MCF 10A (cell line): ENCODE data around the gene SLC22A24. TPM values are rescaled to one million over a fixed set of nuclear protein-coding genes. Genes with fewer than 3 reads are reported as not detected.

ENCODE experiments used
- Bru-seq: library from RNA; stranded (reverse); fragments of 400-500 nt; gene quantifications from one replicate; lab custom pipeline; 2021; lab: Mats Ljungman, UMichigan
- BruChase-seq, 2 experiments: library from RNA; stranded (reverse); fragments of 400-500 nt; gene quantifications; one replicate each; lab custom pipeline; 2021; lab: Mats Ljungman, UMichigan
- BruUV-seq: library from RNA; stranded (reverse); fragments of 400-500 nt; replicated peaks from 2 replicates; lab custom pipeline; 2021; lab: Mats Ljungman, UMichigan
- CTCF ChIA-PET: fragments of 300-600 bp; sonication (Branson Sonifier 250); formaldehyde crosslinking; extraction: SDS; loops from one replicate; lab custom pipeline; 2021; ENCODE audit warnings: antibody characterized with exemption, inconsistent platforms; lab: Yijun Ruan, JAX
- POLR2A ChIA-PET: fragments of 300-600, 350-650 bp; sonication (Branson Sonifier 250); formaldehyde crosslinking; extraction: SDS; loops from one replicate; lab custom pipeline; 2020; ENCODE audit warnings: antibody characterized with exemption, inconsistent platforms; lab: Yijun Ruan, JAX
- DNase-seq: peaks from one replicate; pipeline ENCODE4 v3.0.0-alpha.2; 2018; ENCODE audit not compliant: unreplicated experiment
- H3K27ac Mint-ChIP-seq: one replicate; pipeline ENCODE4 v1.8.0; 2022; ENCODE audit warnings: mild to moderate bottlenecking, low read depth, mixed read lengths; ENCODE audit not compliant: unreplicated experiment
- H3K27me3 Mint-ChIP-seq: one replicate; pipeline ENCODE4 v1.8.0; 2022; ENCODE audit warnings: mixed read lengths; ENCODE audit not compliant: insufficient read depth, unreplicated experiment
- H3K36me3 Mint-ChIP-seq: one replicate; pipeline ENCODE4 v1.8.0; 2022; ENCODE audit warnings: mild to moderate bottlenecking, moderate library complexity, mixed read lengths; ENCODE audit not compliant: insufficient read depth, unreplicated experiment
- H3K4me1 Mint-ChIP-seq: one replicate; pipeline ENCODE4 v1.8.0; 2022; ENCODE audit warnings: mixed read lengths; ENCODE audit not compliant: insufficient read depth, unreplicated experiment
- H3K4me3 Mint-ChIP-seq: one replicate; pipeline ENCODE4 v1.8.0; 2022; ENCODE audit warnings: mild to moderate bottlenecking, moderate library complexity, mixed read lengths; ENCODE audit not compliant: unreplicated experiment
- H3K9me3 Mint-ChIP-seq: one replicate; pipeline ENCODE4 v1.8.0; 2022; ENCODE audit warnings: mixed read lengths; ENCODE audit not compliant: unreplicated experiment
- intact Hi-C: fragments of 100-400 bp; cut with micrococcal nuclease; formaldehyde crosslinking; loops from 2 replicates; pipeline ENCODE4 v1.14.1; 2022
- long read RNA-seq: library from polyadenylated mRNA; stranded (forward); transcript quantifications from one replicate; pipeline ENCODE4 v2.0.0, GENCODE V29; 2022
- total RNA-seq: library from RNA; stranded (reverse); gene quantifications from 2 replicates; pipeline ENCODE4 v1.2.3, GENCODE V29; 2022
- TF ChIP-seq, protein P1 (sequence below): fragments of 200-600 bp; IDR thresholded peaks from one replicate; pipeline ENCODE4 v1.8.0; 2022; ENCODE audit warnings: antibody characterized with exemption, mild to moderate bottlenecking; ENCODE audit not compliant: unreplicated experiment

Gene SLC22A24, protein sequence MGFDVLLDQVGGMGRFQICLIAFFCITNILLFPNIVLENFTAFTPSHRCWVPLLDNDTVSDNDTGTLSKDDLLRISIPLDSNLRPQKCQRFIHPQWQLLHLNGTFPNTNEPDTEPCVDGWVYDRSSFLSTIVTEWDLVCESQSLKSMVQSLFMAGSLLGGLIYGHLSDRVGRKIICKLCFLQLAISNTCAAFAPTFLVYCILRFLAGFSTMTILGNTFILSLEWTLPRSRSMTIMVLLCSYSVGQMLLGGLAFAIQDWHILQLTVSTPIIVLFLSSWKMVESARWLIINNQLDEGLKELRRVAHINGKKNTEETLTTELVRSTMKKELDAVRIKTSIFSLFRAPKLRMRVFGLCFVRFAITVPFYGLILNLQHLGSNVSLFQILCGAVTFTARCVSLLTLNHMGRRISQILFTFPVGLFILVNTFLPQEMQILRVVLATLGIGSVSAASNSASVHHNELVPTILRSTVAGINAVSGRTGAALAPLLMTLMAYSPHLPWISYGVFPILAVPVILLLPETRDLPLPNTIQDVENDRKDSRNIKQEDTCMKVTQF
- total RNA-seq (not detected in 2 replicates), Bru-seq, nascent RNA (percentile 2 among the genes with signal in this experiment), BruChase-seq, experiment 1, labeled RNA remaining after a 6-hour chase (percentile 2 among the genes with signal in this experiment), BruChase-seq, experiment 2, labeled RNA remaining after a 2-hour chase (percentile 1 among the genes with signal in this experiment)
- long read RNA-seq, result 0 reads

DNA sequence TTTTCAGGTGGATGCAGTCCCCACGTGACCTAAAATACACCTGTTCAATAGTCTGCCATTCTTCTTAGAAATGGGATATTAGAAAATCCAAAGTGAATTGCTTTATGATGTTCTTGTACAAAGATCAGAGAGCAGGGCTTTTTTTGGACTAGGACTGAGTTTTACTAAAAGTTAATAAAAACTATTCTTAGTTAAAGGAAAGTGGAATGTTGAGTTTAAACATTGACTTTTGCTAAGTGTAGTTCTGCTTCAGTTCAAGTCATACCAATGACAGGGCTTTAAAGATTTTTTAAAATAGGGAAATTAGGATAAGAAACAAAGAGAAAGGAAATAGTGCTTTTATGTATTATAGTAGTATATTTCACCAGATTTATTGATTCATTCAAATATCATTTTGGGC lies at the start of gene SLC22A24:
SLC22A24 (minus strand) TSS at position 101 of the 400 bp plus-strand sequence. CDS start 442 bp downstream, outside the sequence.
- H3K4me3 Mint-ChIP-seq, result no peak within 1 kb of the TSS
- DNase-seq, result no peak
- no peaks in the 10 kb centered on the region for H3K4me1 Mint-ChIP-seq
- H3K36me3 Mint-ChIP-seq, result no peaks in the 10 kb centered on the region
- intact Hi-C loops, result no loop called here
- ChIA-PET CTCF (no interaction called here), POLR2A (no interaction called here)
- TF ChIP-seq, protein P1, sequence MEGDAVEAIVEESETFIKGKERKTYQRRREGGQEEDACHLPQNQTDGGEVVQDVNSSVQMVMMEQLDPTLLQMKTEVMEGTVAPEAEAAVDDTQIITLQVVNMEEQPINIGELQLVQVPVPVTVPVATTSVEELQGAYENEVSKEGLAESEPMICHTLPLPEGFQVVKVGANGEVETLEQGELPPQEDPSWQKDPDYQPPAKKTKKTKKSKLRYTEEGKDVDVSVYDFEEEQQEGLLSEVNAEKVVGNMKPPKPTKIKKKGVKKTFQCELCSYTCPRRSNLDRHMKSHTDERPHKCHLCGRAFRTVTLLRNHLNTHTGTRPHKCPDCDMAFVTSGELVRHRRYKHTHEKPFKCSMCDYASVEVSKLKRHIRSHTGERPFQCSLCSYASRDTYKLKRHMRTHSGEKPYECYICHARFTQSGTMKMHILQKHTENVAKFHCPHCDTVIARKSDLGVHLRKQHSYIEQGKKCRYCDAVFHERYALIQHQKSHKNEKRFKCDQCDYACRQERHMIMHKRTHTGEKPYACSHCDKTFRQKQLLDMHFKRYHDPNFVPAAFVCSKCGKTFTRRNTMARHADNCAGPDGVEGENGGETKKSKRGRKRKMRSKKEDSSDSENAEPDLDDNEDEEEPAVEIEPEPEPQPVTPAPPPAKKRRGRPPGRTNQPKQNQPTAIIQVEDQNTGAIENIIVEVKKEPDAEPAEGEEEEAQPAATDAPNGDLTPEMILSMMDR, result no peak
- no peaks in the 10 kb centered on the region for H3K9me3 Mint-ChIP-seq
- H3K27ac Mint-ChIP-seq, result no peak within 1 kb of the TSS
- peaks cover 40% of the 10 kb centered on the region for H3K27me3 Mint-ChIP-seq
- BruUV-seq, result no TSS peak

DNA sequence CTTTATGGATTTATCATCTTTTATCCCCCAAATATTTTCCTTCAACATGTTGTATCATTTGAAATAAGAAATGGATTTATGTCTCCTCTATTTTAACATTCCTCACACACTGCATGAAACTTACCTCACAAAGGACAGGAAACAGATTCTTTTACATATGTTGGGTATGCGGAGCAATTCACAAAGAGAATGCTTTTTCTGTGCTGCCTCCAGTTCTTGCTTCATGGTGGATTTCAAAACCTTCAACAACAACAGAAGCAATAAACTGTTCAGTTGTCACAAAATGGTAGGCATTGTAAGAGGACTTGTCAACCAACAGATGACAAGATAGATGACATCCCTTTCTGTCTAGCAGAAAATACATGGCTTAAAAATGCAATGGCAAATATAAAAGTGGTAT lies 36.5 kb upstream of the SLC22A24 start:
- CTCF ChIA-PET, result no interaction called here
- TF ChIP-seq, protein P1, result no peak
- intact Hi-C loops, result no loop called here
- Mint-ChIP-seq H3K4me1 (no peaks in the 10 kb centered on the region), H3K27ac (no peak overlapping the region), H3K36me3 (no peaks in the 10 kb centered on the region), H3K9me3 (no peaks in the 10 kb centered on the region), H3K4me3 (no peak overlapping the region), H3K27me3 (peaks cover 22% of the 10 kb centered on the region)
- BruUV-seq, result no TSS peak
- POLR2A ChIA-PET, result no interaction called here
- DNase-seq, result no peak

DNA sequence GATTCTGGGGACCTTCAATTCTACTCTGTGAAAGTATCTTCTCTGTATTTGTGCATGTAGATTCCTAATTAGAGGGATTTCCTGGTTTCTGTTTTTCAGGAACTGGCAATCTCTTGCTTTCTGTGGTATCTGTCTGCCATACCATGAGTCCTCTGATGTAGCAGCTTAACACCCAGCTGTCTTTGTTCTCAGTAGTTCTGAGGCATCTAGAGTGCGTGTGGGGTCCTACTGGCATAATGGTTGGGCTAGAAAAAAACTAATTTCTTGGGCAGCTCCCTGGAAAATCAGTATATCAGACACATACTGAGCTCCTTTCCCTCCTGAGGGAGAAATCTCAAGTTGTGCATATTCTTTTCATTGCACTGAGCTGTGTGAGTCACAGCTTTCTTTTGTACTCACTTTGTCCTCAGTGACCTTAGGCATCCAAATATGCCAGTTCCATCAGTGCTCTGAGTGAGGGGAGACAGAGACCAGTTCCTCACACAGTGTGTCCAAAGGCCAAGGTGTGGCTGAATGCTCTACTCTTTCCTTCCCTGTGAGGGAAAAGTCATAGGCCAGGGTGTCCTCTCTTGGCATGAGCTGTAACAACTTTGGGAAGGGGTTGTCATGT lies 35.5 kb upstream of the SLC22A24 start:
- no peak for DNase-seq
- no peaks in the 10 kb centered on the region for H3K36me3 Mint-ChIP-seq
- intact Hi-C loops, result no loop called here
- no peak overlapping the region for H3K4me3 Mint-ChIP-seq
- no TSS peak for BruUV-seq
- ChIA-PET POLR2A (no interaction called here), CTCF (interaction anchor here (0.8 to 1.3 kb wide), 2 partner anchors 28 to 273 kb away, joined by 3 to 5 read pairs; no protein-coding TSS in a partner anchor)
- H3K9me3 Mint-ChIP-seq, result no peaks in the 10 kb centered on the region
- H3K27ac Mint-ChIP-seq, result no peak overlapping the region
- H3K27me3 Mint-ChIP-seq, result peaks cover 22% of the 10 kb centered on the region
- no peaks in the 10 kb centered on the region for H3K4me1 Mint-ChIP-seq
- TF ChIP-seq, protein P1, result no peak

DNA sequence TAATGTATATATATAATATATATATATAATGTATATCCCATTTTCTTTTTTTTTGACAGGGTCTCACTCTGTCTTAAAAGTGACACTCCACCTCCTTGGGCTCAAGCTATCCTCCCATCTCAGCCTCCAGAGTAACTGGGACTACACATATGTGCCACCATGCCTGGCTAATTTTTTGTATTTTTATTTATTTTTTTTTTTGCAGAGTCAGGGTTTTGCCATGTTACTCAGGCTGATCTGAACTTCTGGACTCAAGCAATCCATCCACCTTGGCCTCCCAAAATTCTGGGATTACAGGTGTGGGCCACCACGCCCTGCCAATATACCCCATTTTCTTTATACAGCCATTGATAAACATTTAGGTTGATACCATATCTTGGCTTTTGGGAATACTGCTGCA lies 33.9 kb upstream of the SLC22A24 start:
- Mint-ChIP-seq H3K36me3 (no peaks in the 10 kb centered on the region), H3K27me3 (peaks cover 22% of the 10 kb centered on the region), H3K9me3 (no peaks in the 10 kb centered on the region), H3K27ac (no peak overlapping the region), H3K4me3 (no peak overlapping the region), H3K4me1 (no peaks in the 10 kb centered on the region)
- TF ChIP-seq, protein P1, result no peak
- intact Hi-C loops, result no loop called here
- ChIA-PET POLR2A (no interaction called here), CTCF (interaction anchor here (1.3 kb wide), 1 partner anchor 272 kb away, joined by 5 read pairs; no protein-coding TSS in a partner anchor)
- BruUV-seq, result no TSS peak
- no peak for DNase-seq
